Liver (tissue), 3 donors: ENCODE measurements around the gene PDE4D.

Experiments
- GABPA ChIP-seq, 2 donors: IDR thresholded peaks in 1 of 2; conservative IDR thresholded peaks in 1 of 2; 2 replicates each; pipeline ENCODE4 v1.6.1; 2016; ENCODE audit warnings: antibody characterized with exemption in 2 of 2, mild to moderate bottlenecking in 1 of 2, moderate library complexity in 1 of 2
- JUND ChIP-seq, 2 donors: IDR thresholded peaks; 2 replicates each; pipeline ENCODE4 v1.6.1; 2016; ENCODE audit warnings: antibody characterized with exemption in 2 of 2
- RAD21 ChIP-seq, 2 donors: IDR thresholded peaks; 2 replicates each; pipeline ENCODE4 v1.6.1; 2016; ENCODE audit warnings: antibody characterized with exemption in 2 of 2, mild to moderate bottlenecking in 2 of 2
- SP1 ChIP-seq: IDR thresholded peaks from 2 replicates; pipeline ENCODE4 v1.6.1; 2018; ENCODE audit warnings: antibody characterized with exemption, mild to moderate bottlenecking
- YY1 ChIP-seq: IDR thresholded peaks from 2 replicates; pipeline ENCODE4 v1.6.1; 2016; ENCODE audit warnings: antibody characterized with exemption, mild to moderate bottlenecking
- TF ChIP-seq, protein P1 (sequence below): fragments of 150-350 bp; IDR thresholded peaks from 2 replicates; pipeline ENCODE4 v1.5.1; 2017; ENCODE audit warnings: improper control_type of control experiment, low read depth, low read length; ENCODE audit not compliant: missing input control
- donor health status: healthy.
- donor health status: healthy.

DNA sequence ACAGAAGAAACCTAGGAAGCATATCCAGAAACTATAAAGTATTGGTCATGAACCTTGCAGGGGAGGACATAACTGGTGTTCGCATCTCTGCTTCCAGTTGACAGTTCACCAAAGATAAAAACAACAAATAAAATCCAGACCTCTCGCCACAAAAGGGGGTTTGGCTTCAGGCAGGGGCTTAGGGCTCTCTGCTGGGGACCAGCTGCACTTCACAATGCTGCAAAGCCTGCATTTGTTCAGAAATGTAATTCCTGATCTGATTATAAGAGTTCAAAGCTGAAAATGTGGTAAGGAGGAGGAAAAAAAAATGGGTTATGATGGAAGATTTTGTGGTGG, 79.0 kb downstream of the PDE4D start:
- TF ChIP-seq, protein P1, sequence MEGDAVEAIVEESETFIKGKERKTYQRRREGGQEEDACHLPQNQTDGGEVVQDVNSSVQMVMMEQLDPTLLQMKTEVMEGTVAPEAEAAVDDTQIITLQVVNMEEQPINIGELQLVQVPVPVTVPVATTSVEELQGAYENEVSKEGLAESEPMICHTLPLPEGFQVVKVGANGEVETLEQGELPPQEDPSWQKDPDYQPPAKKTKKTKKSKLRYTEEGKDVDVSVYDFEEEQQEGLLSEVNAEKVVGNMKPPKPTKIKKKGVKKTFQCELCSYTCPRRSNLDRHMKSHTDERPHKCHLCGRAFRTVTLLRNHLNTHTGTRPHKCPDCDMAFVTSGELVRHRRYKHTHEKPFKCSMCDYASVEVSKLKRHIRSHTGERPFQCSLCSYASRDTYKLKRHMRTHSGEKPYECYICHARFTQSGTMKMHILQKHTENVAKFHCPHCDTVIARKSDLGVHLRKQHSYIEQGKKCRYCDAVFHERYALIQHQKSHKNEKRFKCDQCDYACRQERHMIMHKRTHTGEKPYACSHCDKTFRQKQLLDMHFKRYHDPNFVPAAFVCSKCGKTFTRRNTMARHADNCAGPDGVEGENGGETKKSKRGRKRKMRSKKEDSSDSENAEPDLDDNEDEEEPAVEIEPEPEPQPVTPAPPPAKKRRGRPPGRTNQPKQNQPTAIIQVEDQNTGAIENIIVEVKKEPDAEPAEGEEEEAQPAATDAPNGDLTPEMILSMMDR: no peak
- no peak for TF ChIP-seq RAD21 (IDR thresholded peaks at IDR 0.05)
- TF ChIP-seq GABPA (IDR thresholded peaks at IDR 0.05 in 1 of 2, conservative IDR thresholded peaks at IDR 0.05 in 1 of 2): no peak
- TF ChIP-seq YY1: no peak
- no peak for TF ChIP-seq JUND (IDR thresholded peaks at IDR 0.05)
- TF ChIP-seq SP1: no peak
